Liver (tissue), 4 donors: Measurements from ENCODE around the gene ZNG1C. TPM values are rescaled to one million over a fixed set of nuclear protein-coding genes. Genes with fewer than 3 reads are reported as not detected.

Experiments used
- polyA plus RNA-seq, 2 donors: library from polyadenylated mRNA; stranded (reverse) in 1 of 2; unstranded in 1 of 2; fragments of 200-250 nt in 1 of 2; fragments of >200 nt in 1 of 2; fragmentation: Nextera tagmentation in 1 of 2; extraction: Ambion mirVana in 1 of 2; gene quantifications; one replicate each; pipeline versions ENCODE4 v1.2.1 to v1.2.3, GENCODE V29; 2013 to 2015
- total RNA-seq, 2 donors: library from RNA; depleted of rRNA; stranded (reverse); fragments of >200 nt; gene quantifications; one replicate each; pipeline ENCODE4 v1.2.3, GENCODE V29; 2014
- donor health status: healthy.
- donor health status: healthy.
- donor health status: healthy.

Gene ZNG1C
- total and polyA plus RNA-seq, 4 donors: 16.7 to 63.3 (median 27.8) TPM

Other genes starting within 250 kb of the ZNG1C start
- gene FOXD4L3, start 60.9 kb downstream of the ZNG1C start, total RNA-seq: under 1 TPM in 1 of 2 donors, not detected in 1; 0.08 TPM
- not detected for gene FOXD4L3, start 60.9 kb downstream of the ZNG1C start, polyA plus RNA-seq
- gene PGM5, start 114.6 kb downstream of the ZNG1C start, total RNA-seq: 1 to 10 TPM; 2.1 to 8.5 TPM
- gene PGM5, start 114.6 kb downstream of the ZNG1C start, polyA plus RNA-seq: 1 to 10 TPM in 1 of 2 donors, under 1 TPM in 1; 0.63 to 2.2 TPM